C1 segment of cervical spinal cord (tissue), 14 donors: ENCODE data around the gene TMEM95.
"Not testable (repeated sequence)": the region's sequence is repeated elsewhere in the genome, so short reads cannot be mapped to it uniquely, and the experiment has no call there.

Experiments used
- DNase-seq, 14 donors: peaks; one replicate each; lab custom pipeline; 2025; lab: John Stamatoyannopoulos, UW

Gene TMEM95

DNA sequence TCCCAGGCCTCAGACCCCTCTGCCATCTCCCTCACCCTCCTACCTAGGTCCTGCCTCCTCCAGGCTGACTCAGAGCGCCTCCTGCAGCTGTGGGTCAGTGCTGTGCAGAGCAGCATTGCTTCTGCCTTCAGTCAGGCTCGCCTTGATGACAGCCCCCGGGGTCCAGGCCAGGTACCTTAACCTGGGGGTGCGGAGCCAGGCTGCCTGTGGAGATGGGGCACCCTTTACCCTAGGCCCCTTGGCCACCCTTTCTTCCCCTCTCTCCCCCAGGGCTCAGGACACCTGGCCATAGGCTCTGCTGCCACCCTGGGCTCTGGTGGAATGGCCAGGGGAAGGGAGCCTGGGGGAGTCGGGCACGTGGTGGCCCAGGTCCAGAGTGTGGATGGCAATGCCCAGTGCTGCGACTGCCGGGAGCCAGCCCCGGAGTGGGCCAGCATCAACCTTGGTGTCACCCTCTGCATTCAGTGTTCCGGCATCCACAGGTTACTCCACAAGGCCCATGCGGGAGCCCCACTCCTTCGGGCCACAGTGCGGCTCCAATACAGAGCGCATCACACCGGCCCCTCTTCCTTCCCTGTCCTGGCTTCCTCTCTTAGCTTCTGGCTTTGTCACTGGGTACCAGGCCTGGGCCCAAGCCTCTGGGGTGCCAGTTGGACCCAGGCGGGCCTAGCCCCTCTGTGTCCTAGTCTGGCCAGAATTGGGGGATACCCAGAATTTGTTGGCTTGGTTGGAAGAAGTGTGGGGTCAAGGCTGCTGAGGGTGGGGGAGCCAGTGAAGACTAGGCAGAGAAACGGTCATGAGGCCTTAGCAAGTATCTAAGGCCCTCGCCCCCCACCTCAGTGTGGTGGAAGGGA is 8.0 kb upstream of the TMEM95 start:
- DNase-seq, result no peak

DNA sequence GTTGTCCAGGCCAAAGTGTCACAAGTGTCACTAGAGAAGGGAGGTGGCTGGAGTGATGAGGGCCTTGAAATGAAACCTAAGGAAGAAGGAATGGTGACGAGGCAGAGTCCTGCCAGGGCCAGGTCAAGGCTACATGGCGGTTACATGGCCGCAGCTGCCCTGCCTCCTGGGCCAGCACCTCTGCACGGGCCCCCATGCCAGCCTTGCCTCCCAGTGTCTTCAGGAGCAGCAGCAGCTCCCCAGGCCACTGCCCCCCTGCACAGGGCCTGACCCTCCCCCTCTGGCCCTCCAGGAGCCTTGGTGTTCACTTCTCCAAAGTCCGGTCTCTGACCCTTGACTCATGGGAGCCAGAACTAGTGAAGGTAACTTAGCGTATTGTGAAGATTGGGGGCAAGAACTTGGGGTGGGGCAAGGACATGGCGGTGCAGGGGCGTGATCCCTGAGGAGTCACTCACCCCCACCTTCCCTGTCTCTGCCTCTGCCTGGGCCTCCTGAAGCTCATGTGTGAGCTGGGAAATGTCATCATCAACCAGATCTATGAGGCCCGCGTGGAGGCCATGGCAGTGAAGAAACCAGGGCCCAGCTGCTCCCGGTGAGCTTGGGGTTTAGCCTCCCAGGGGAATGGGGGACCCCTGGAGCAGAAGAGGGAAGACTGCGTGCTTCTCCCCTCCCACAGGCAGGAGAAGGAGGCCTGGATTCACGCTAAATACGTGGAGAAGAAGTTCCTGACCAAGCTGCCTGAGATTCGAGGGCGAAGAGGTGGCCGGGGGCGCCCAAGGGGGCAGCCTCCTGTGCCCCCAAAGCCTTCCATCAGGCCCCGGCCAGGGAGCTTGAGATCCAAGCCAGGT is 7.1 kb upstream of the TMEM95 start:
- DNase-seq, result no peak

DNA sequence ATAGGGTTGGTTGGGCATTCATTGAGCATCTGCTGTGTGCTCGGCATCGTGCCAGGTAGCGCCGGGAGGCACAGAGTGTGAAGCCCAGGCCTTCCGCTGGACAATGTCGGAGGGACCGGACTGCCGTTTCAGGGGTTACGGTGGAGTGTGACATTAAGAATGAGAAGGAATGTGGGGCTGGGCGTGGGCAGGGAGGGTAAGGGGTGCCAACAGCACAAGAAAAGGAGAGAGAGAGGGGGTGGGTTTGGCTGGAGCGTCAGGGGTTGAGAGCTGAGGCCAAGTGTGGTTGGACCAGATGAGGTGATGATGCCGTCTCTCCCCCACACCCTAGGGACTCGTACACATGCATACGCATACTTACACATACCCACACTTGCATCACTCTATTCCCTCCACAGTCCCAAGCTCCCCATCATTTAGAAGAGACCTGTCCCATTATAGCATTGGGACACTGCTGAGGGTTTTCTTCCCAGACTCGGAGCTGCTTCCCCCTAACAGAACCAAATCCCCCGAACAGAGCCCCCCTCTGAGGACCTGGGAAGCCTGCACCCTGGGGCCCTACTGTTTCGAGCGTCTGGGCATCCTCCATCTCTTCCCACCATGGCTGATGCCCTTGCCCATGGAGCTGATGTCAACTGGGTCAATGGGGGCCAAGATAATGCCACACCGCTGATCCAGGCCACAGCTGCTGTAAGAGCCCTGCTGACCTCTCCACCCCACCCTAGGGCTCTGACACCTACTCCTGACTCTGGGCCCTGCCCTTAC is 6.3 kb upstream of the TMEM95 start:
- DNase-seq, result peak in 2 of 14 donors; percentile 27 to 32

DNA sequence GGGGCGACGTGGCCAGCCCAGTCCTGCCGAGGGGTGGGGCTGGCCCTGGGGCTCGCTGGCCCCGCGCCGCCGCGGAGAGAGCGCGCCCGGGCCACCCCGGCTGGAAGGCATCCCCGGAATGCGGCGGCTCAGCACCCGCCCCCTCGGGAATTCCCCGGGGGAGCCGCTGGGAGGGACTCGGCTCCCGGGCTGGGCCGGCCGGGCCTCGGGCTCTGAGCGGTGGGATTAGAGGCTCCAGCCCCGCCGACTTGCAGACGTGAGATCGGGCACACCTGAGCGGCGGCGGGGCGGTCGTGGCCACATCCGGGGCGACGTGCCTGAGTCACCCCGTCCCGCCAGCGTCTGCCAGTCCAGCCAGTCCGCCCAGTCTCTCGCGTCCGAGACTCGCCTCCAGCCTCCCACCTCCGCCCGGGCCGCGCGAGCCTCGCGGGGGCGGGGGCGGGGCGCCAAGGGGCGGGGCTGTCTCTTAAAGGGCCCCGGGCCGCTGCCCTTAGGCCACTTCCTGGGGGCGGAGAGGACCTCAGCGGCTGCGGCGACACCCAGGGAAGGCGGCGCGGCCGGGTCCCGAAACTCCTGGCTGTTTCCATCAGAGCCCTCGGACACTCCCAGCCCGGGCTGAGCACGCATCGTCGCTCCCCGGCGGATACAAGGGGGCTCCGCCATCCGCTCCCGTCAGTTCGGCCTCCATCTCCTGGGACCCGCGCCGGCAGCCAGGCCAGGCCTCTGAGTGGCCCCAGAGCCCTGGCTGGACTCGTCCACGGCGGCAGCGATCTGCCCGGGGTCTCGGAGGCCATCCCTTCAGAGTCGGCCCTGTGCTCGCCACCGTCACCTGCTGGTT is 3.1 kb upstream of the TMEM95 start, which contains the start of gene KCTD11:
Gene KCTD11, plus strand, starts transcription at position 498 of the 838 bp plus-strand sequence.
- peak; percentile 28 to 92 (median 80) for DNase-seq

DNA sequence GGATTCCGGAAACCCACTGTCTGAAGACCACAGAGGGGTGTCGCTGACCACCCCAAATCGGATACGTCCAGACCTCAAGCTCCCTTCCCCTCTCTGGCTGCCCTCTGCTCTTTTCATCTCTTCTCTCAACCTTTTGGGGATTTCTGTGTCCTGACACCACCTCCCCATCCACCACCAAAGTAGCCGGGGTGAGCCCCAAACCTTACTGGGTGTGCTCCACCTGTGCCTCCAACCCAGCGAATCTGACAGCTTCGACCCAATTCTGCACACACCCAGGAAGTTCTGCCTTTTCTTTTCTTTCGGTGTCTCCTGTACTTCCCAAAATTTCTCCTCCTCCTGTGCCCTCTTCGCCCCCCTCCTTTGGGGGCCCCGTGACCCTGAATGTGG is 2.5 kb upstream of the TMEM95 start:
- no peak for DNase-seq

DNA sequence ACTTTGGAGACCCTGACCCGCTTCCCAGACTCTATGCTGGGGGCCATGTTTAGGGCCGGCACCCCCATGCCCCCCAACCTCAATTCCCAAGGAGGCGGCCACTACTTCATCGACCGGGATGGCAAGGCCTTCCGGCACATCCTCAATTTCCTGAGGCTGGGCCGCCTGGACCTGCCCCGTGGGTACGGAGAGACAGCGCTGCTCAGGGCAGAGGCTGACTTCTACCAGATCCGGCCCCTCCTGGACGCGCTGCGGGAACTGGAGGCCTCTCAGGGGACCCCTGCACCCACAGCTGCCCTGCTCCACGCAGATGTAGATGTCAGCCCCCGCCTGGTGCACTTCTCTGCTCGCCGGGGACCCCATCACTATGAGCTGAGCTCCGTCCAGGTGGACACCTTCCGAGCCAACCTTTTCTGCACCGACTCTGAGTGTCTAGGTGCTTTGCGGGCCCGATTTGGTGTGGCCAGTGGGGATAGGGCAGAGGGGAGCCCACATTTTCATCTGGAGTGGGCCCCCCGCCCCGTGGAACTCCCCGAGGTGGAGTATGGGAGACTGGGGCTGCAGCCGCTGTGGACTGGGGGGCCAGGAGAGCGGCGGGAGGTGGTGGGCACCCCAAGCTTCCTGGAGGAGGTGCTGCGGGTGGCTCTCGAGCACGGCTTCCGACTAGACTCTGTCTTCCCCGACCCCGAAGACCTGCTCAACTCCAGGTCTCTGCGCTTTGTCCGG is 1.9 kb upstream of the TMEM95 start:
- no peak for DNase-seq

DNA sequence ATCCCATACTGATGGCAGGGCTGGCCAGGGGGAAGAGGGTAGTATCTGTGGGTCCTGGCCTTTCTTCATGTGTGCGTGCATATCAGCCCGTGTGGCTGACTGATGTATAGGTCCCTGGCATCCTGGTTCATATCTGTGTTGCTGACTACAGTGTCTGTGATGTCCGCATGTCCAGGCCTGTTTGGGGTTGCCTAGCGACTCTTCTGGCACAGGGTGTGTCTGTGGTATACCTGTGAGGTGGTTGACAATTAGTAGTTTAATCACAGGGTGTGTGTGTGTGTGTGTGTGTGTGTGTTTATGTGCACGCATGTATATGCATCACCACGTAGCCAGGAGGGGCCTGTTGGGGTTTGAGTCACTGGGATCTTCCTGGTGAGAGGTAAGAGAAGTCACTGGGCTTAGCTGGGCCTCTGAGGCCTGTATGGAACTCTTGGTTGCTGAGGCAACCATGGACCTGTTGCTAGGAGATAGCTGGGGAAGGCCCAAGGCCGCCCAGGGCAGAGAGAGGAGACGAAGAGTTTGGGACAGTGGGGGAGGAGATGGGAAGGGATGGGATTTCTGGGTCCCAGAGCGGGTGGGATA is 603 bp upstream of the TMEM95 start:
- peak in 1 of 14 donors; percentile 65 for DNase-seq

DNA sequence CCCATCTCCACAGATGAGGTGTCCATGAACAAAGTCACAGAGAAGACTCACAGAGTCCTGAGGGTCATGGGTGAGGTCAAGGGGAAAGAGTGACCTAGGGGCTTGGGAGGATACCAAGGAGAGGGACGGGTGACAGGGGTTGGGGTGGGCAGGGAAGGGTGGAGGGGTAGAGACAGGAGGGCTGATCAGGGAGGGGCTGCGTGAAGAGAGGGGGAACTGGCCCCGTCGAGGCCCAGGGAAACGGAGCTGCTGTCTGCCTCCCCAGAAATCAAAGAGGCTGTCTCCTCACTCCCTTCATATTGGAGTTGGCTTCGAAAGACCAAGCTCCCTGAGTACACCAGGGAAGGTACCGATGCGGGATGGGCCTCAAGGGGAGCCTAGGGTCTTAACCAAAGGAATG is 617 bp downstream of the TMEM95 start:
- DNase-seq, result peak in 1 of 14 donors; percentile 44

DNA sequence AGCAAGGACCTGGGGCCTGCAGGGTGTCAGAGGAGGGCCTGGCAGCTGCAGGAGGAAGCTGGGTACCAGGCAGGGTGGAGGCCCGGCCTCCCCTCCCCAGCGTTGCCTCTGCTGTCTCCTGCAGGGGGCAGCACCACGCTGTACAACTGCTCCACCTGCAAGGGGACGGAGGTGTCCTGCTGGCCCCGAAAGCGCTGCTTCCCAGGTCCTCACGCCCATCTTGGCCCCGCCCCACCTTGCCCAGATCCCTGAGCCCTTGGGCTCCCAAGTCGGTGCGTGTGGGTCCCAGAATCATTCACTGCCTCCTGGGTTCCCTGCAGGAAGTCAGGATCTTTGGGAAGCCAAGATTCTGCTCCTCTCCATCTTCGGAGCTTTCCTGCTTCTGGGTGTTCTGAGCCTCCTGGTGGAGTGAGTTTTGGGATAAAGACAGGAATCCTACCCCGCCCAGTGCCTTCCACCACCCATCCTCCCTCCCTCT is 1.2 kb downstream of the TMEM95 start:
- DNase-seq, result peak in 13 of 14 donors; percentile 11 to 77 (median 49)

DNA sequence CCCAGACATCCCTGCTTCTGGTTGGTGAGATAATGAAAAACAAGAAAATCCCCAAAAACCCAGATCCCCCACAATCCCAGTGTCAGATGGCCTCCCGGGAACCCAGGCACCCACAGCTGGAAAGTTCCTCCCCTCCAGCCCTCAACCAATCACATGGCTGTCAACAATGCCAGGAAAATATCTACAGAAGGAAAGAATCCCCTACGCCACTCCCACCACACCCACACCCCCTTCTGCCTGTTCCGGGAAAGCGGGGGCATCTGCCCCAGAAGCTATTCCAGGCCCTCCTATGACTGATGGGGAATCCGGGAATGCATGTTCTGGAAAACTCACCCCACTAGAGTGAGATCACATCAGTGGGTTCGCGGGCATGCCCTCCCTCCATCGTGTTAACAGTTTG is 1.8 kb downstream of the TMEM95 start:
- DNase-seq, result no peak

DNA sequence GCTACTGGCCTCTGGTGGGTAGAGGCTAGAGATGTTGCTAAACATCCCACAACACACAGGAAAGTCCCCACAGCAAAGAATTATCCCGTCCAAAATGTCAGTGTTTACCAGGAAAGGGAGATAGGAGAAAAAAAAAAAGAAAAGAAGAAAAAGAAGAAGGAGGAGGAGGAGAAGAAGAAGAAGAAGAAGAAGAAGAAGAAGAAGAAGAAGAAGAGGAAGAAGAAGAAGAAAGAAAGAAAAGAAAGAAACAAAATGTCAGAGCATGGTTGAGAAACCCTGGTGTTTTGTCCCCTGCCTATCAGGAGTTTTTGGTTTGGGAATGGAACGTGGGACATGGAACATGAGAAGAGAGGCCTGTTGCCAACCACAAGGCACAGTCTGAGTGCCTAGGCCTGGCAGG is 2.4 kb downstream of the TMEM95 start:
- DNase-seq, result no peak

DNA sequence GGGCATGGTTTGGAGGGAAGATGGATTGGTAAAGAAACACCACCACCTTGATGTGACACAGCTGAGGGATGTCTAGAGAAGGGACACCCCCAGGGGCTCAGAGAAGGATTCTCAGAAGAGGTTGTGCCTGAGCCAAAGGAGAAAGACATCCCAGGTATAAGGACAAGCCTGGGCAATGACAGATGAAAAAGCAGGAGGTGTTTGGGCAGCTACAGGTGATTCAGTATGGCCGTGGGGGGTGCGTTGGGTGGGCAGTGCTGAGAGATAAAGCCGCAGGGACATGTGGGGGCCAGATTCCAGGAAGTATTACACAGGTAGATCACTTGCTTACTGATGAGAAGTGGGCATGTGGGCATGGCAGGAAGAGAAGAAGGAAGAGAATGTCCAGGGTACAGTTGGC is 7.0 kb downstream of the TMEM95 start:
- DNase-seq, result no peak

DNA sequence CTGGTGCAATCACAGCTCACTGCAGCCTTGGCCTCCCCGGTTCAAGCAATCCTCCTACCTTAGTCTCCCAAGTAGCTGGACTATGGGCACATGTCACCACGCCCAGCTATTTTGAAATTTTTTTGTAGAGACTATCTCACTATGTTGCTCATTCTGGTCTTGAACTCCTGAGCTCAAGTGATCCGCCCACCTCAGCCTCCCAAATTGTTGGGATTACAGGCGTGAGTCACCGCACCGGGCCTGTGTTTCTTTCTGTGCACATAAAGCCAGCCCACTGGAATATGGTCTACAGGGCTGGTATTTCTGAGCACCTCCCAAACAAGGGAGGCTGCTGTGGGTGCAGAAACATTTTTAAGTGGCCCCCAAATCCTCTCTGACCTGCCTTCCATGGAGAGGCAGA is 8.4 kb downstream of the TMEM95 start:
- no peak for DNase-seq

DNA sequence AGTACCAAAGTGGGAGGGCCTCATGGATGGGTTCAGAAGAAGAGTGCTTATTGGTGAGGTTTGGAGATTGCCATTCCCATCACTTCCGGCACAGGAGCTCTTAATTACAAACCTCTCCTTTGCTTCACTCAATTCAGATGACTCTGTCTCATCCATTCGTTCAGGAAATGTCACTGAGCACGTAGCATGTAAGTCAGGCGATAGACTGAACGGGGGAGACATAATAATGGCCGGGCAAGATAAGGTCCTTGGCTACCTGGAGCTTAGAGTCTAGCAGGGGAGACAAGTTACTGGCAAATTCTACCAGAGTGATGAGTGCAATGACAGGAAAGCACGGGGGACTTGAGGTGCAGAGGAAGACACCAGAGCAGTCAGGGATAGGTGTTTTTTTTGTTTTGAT is 11.0 kb downstream of the TMEM95 start:
- not testable (repeated sequence) for DNase-seq

DNA sequence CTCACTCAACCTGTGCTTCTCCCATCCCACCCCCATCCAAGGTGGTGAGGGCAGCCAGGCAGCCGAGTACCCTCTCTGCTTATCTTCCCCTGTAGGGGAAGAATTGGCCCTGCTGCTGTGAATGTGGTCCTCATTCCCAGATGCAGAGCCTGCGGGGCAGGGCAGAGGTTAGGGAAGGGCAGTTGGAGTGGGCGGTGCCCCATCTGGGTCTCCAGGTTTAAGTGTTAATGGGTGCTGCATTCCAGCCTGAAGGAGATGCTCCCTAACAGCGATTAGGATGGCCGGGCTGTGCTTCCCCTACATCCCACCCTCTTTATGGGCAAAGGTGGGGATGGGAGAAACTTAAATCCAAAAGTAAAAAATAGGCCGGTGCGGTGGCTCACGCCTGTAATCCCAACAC is 12.1 kb downstream of the TMEM95 start:
- DNase-seq, result no peak

DNA sequence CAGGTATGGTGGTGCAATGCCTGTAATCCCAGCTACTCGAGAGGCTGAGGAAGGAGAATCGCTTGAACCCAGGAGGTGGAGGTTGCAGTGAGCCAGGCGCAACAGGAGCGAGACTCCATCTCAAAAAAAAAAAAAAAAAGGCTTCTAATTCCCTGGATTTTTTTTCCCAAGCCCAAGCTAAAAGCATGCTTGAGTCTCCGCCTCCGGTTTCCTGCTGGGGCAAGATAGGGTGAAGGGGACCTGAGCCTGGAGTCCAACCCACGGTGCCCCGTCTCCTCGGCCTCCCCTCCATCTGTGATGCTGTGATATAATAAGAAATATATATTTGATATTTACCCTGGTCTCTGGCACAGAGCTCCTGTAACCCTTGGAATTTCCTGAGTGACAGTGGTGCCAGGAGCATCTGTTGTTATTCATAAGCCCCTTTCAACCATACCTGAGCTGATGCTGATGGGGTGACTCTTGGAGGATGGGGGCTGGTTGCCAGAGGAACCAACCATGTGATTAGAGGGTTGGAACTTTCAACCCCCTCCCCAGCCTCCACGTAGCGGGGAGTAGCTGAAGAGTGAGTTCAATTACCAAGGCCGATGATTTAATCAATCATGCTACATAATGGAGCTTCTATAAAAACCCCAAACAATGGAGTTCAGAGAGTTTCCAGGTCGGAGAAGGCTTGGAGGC is 13.1 kb downstream of the TMEM95 start:
- DNase-seq, result no peak

DNA sequence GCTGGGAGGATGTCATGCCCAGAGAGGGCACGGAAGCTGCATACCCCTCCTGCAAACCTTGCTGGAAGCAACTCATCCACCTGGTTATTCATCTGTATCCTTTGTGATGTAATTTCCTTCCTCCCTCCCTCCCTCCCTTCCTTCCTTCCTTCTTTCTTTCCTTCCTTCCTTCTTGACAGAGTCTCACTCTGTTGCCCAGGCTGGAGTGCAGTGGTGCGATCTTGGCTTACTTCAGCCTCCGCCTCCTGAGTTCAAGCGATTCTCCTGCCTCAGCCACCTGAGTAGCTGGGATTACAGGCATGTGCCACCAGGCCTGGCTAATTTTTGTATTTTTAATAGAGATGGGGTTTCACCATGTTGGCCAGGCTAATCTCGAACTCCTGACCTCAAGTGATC is 13.6 kb downstream of the TMEM95 start:
- not testable (repeated sequence) for DNase-seq

DNA sequence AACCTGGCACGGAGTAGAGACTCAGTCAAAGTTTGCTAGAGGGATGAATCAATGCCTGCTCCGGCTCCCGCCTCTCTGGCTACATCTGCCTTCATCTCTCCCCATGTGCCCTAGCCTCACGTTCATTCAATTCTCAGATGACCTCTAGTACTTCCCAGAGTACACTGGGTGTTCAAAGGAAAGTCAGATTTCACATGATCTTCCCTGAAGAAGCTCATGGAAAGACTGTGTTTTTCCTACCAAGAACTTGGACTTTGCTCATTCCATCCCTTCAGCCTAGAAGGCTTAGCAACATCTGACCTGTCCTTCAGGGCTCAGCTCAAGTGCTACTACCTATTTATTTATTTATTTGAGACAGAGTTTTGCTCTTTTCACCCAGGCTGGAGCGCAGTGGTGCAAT is 14.9 kb downstream of the TMEM95 start:
- DNase-seq, result no peak

DNA sequence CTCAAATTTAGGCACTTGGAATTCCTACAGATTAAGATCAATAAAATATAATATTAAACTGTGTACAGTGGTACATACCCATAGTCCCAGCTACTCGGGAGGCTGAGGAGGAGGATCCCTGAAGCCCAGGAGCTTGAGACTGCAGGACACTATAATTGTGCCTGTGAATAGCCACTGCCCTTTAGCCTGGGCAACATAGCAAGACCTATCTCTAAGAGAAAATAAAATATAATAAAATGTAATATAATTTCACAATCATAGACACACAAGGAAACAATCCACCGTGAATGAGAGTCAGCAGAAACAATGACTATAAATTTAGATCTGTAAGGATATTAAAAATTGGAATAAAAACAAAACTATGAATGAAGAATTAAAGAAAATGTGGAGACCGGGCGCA is 15.9 kb downstream of the TMEM95 start:
- DNase-seq, result no peak
